Measurements from ENCODE around the gene WDR33. TPM values are rescaled to one million over a fixed set of nuclear protein-coding genes. Genes with fewer than 3 reads are reported as not detected.
"Not testable (repeated sequence)": the region's sequence is repeated elsewhere in the genome, so short reads cannot be mapped to it uniquely, and the experiment has no call there.

Gene WDR33
- total RNA-seq, 1 donor from 2014 or later = 37.9 TPM

GRCh38 chr2:127771756-127772155 is 39.2 kb downstream of the WDR33 start:
- intact Hi-C loops (cut with DNase I) = no loop called here
- ATAC-seq (ENCODE audit: poor library complexity) (no peak), DNase-seq (no peak)

- DNase-seq = no peak
- ATAC-seq (ENCODE audit: poor library complexity) = no peak
- intact Hi-C loops (cut with DNase I) = no loop called here
These were observed 39.8 kb downstream of the WDR33 start for GRCh38 chr2:127770973-127771735.

GRCh38 chr2:127770534-127770933 is 40.4 kb downstream of the WDR33 start:
- ATAC-seq (ENCODE audit: poor library complexity); intact Hi-C loops (cut with DNase I); DNase-seq: not testable (repeated sequence)

GRCh38 chr2:127769587-127769986 is 41.4 kb downstream of the WDR33 start:
- ATAC-seq (ENCODE audit: poor library complexity) = no peak
- no peak for DNase-seq
- intact Hi-C loops (cut with DNase I) = no loop called here

- DNase-seq = no peak
- intact Hi-C loops (cut with DNase I) = no loop called here
- no peak for ATAC-seq (ENCODE audit: poor library complexity)
These were observed 42.0 kb downstream of the WDR33 start for GRCh38 chr2:127768775-127769479.

GRCh38 chr2:127763776-127764175 is 47.2 kb downstream of the WDR33 start:
- intact Hi-C loops (cut with DNase I) = no loop called here
- no peak for ATAC-seq (ENCODE audit: poor library complexity)
- no peak for DNase-seq

- ATAC-seq (ENCODE audit: poor library complexity) = peak; percentile 23
- intact Hi-C loops (cut with DNase I) = no loop called here
- DNase-seq = no peak
These were observed 48.1 kb downstream of the WDR33 start for GRCh38 chr2:127762846-127763245.

GRCh38 chr2:127762441-127762840 is 48.5 kb downstream of the WDR33 start:
- DNase-seq (no peak), ATAC-seq (ENCODE audit: poor library complexity) (peak; percentile 69)
- intact Hi-C loops (cut with DNase I) = no loop called here

GRCh38 chr2:127759931-127760330 is 51.0 kb downstream of the WDR33 start:
- no peak for DNase-seq
- intact Hi-C loops (cut with DNase I) = no loop called here
- no peak for ATAC-seq (ENCODE audit: poor library complexity)

GRCh38 chr2:127754186-127754585 is 56.8 kb downstream of the WDR33 start:
- no peak for DNase-seq

GRCh38 chr2:127753374-127753773 is 57.6 kb downstream of the WDR33 start:
- intact Hi-C loops (cut with DNase I) = no loop called here
- DNase-seq (no peak), ATAC-seq (ENCODE audit: poor library complexity) (no peak)

More at GRCh38 chr2:127754186-127754585, 56.8 kb downstream of the WDR33 start:
- intact Hi-C loops (cut with DNase I) = no loop called here
- no peak for ATAC-seq (ENCODE audit: poor library complexity)

- DNase-seq; intact Hi-C loops (cut with DNase I); ATAC-seq (ENCODE audit: poor library complexity): not testable (repeated sequence)
These were observed 61.4 kb downstream of the WDR33 start for GRCh38 chr2:127749537-127749936.

GRCh38 chr2:127747621-127748020 is 63.4 kb downstream of the WDR33 start:
- intact Hi-C loops (cut with DNase I) = no loop called here
- DNase-seq (no peak), ATAC-seq (ENCODE audit: poor library complexity) (no peak)

GRCh38 chr2:127743477-127744026 is 67.4 kb downstream of the WDR33 start:
- intact Hi-C loops (cut with DNase I) = no loop called here
- ATAC-seq (ENCODE audit: poor library complexity) (no peak), DNase-seq (no peak)

GRCh38 chr2:127740665-127741288 is 70.2 kb downstream of the WDR33 start:
- no peak for DNase-seq
- intact Hi-C loops (cut with DNase I) = no loop called here
- no peak for ATAC-seq (ENCODE audit: poor library complexity)

- DNase-seq = no peak
- ATAC-seq (ENCODE audit: poor library complexity) = no peak
- intact Hi-C loops (cut with DNase I) = loop anchor here (10.0 kb wide), 1 partner anchor 65 kb away; no protein-coding TSS in a partner anchor
These were observed 71.2 kb downstream of the WDR33 start for GRCh38 chr2:127739800-127740199.

- DNase-seq (no peak), ATAC-seq (ENCODE audit: poor library complexity) (no peak)
- intact Hi-C loops (cut with DNase I) = loop anchor here (10.0 kb wide), 1 partner anchor 67 kb away; no protein-coding TSS in a partner anchor
These were observed 73.1 kb downstream of the WDR33 start for GRCh38 chr2:127737892-127738291.

GRCh38 chr2:127735537-127736399 is 75.2 kb downstream of the WDR33 start:
- no peak for DNase-seq
- no peak for ATAC-seq (ENCODE audit: poor library complexity)
- intact Hi-C loops (cut with DNase I) = loop anchor here (10.0 kb wide), 1 partner anchor 69 kb away; no protein-coding TSS in a partner anchor

All from Right ventricle myocardium superior (tissue), 1 donor.